ENCODE measurements around the gene FBXL5. TPM values are rescaled to one million over a fixed set of nuclear protein-coding genes. Genes with fewer than 3 reads are reported as not detected.

Gene FBXL5
- total RNA-seq, 3 donors from 2014 or later = 178 to 231 (median 202) TPM

DNA sequence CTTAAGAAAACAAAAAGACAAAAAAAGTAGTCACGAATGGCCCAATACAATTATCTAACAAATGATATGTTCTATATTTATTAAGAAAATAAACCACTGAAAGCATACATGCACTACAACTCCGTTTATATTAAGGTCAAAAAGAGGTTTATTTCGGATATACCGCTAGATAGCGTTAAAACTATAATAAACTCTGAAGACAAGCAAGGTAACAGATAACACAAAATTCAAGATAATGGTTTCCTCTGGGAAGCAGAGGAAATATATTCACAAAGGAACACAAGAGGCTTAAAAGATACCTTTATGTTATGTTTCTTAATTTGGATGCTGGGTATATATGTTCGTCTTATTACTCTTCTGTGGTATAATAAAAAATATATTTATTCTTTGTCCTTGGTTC is 21.7 kb upstream of the FBXL5 start:
- Histone ChIP-seq H3K36me3 (no peaks in the 10 kb centered on the region), H3K4me3 (no peak overlapping the region), H3K27ac (no peak overlapping the region), H3K27me3 (no peaks in the 10 kb centered on the region), H3K9me3 (no peaks in the 10 kb centered on the region), H3K4me1 (no peaks in the 10 kb centered on the region)
- TF ChIP-seq, protein P1, sequence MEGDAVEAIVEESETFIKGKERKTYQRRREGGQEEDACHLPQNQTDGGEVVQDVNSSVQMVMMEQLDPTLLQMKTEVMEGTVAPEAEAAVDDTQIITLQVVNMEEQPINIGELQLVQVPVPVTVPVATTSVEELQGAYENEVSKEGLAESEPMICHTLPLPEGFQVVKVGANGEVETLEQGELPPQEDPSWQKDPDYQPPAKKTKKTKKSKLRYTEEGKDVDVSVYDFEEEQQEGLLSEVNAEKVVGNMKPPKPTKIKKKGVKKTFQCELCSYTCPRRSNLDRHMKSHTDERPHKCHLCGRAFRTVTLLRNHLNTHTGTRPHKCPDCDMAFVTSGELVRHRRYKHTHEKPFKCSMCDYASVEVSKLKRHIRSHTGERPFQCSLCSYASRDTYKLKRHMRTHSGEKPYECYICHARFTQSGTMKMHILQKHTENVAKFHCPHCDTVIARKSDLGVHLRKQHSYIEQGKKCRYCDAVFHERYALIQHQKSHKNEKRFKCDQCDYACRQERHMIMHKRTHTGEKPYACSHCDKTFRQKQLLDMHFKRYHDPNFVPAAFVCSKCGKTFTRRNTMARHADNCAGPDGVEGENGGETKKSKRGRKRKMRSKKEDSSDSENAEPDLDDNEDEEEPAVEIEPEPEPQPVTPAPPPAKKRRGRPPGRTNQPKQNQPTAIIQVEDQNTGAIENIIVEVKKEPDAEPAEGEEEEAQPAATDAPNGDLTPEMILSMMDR (IDR thresholded peaks at IDR 0.05) = no peak
- no peak for TF ChIP-seq POLR2A (IDR thresholded peaks at IDR 0.05)
- TF ChIP-seq POLR2AphosphoS5 (IDR thresholded peaks at IDR 0.05) = no peak
- DNase-seq (ENCODE audit: low spot score in 2 of 2) = no peak
- intact Hi-C loops (cut with DNase I; ENCODE audit: low total_unique reads) = no loop called here

DNA sequence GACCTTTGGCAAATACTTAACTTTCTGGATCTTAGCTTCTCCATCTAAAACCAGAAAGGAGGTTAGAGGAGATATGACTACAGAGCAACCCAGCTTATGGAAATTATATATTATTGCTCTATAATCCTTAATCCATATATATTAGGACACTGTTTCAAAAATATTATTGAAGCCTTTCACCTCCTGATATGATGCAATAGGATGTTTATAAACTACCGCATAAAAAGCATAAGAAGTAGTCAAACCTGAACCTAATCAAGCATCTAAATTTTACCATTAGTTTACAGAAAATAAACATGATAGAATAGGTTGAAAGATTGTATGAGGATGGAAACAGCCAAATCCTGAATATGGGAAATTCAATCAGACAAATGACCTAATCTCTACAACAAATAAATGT is 20.9 kb upstream of the FBXL5 start:
- TF ChIP-seq POLR2A (IDR thresholded peaks at IDR 0.05) = no peak
- TF ChIP-seq POLR2AphosphoS5 (IDR thresholded peaks at IDR 0.05) = no peak
- TF ChIP-seq, protein P1 (IDR thresholded peaks at IDR 0.05) = no peak
- H3K4me1 ChIP-seq = no peaks in the 10 kb centered on the region
- H3K36me3 ChIP-seq = no peaks in the 10 kb centered on the region
- DNase-seq (ENCODE audit: low spot score in 2 of 2) = no peak
- H3K4me3 ChIP-seq = no peak overlapping the region
- intact Hi-C loops (cut with DNase I; ENCODE audit: low total_unique reads) = no loop called here
- no peaks in the 10 kb centered on the region for H3K9me3 ChIP-seq
- H3K27me3 ChIP-seq = no peaks in the 10 kb centered on the region
- H3K27ac ChIP-seq = no peak overlapping the region

DNA sequence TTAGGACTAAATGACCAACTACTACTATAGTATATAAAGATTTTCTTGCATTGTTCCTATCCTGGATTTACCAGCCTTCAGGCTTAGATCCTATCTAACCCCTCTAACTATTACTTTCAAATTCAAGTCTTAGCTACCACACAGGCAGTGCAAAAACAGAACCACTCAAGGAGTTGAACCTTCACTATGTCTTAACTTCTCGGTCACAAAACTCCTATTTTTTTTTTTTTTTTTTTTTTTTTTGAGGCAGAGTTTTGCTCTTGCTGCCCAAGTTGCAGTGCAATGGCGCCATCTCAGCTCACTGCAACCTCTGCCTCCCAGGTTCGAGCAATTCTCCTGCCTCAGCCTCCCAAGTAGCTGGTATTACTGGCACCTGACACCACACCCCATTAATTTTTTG is 20.2 kb upstream of the FBXL5 start:
- no peaks in the 10 kb centered on the region for H3K27me3 ChIP-seq
- intact Hi-C loops (cut with DNase I; ENCODE audit: low total_unique reads) = no loop called here
- no peak overlapping the region for H3K4me3 ChIP-seq
- H3K9me3 ChIP-seq = no peaks in the 10 kb centered on the region
- no peak for TF ChIP-seq POLR2A (IDR thresholded peaks at IDR 0.05)
- TF ChIP-seq, protein P1 (IDR thresholded peaks at IDR 0.05) = no peak
- no peak for TF ChIP-seq POLR2AphosphoS5 (IDR thresholded peaks at IDR 0.05)
- DNase-seq (ENCODE audit: low spot score in 2 of 2) = no peak
- no peaks in the 10 kb centered on the region for H3K36me3 ChIP-seq
- no peaks in the 10 kb centered on the region for H3K4me1 ChIP-seq
- no peak overlapping the region for H3K27ac ChIP-seq

DNA sequence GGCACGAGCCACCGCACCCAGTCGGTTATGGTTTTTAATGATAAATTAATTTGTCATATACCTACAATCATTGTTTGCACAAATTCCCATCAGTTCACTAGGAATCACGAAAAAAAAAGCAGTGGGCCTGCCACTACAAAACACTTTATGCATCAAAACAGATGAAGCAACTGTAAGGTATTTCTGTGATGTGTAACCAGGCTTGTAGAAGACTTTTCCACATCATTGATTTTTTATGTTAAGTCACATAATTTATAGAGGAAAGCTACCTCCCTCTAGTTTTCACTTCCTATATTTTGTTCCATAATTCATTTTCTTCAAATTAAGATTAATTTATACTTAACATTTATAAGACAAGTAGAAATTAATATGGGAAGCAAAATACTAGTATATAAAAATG is 19.8 kb upstream of the FBXL5 start:
- Histone ChIP-seq H3K27ac (no peak overlapping the region), H3K4me3 (no peak overlapping the region), H3K9me3 (no peaks in the 10 kb centered on the region), H3K27me3 (no peaks in the 10 kb centered on the region), H3K4me1 (no peaks in the 10 kb centered on the region), H3K36me3 (no peaks in the 10 kb centered on the region)
- no peak for DNase-seq (ENCODE audit: low spot score in 2 of 2)
- TF ChIP-seq, protein P1 (IDR thresholded peaks at IDR 0.05) = no peak
- no peak for TF ChIP-seq POLR2A (IDR thresholded peaks at IDR 0.05)
- no peak for TF ChIP-seq POLR2AphosphoS5 (IDR thresholded peaks at IDR 0.05)
- intact Hi-C loops (cut with DNase I; ENCODE audit: low total_unique reads) = no loop called here

DNA sequence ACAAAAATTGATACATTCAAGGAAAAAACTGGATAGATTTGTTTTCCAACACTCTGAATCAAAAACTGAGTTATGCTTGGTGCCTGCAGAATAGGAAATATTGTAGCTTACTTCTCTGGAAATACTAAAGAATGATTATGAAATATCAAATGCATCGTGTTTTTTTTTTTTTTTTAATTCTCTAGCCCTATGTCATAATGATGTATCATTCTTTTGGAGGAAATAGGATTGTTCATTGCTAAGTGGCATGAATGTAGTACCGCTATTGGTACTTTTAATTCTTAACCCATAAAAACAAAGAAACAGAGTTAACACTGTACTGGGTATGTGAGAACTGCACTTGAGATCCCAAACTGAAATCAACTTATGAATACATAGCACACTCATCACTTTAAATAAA is 18.9 kb upstream of the FBXL5 start:
- intact Hi-C loops (cut with DNase I; ENCODE audit: low total_unique reads) = no loop called here
- TF ChIP-seq, protein P1 (IDR thresholded peaks at IDR 0.05) = no peak
- TF ChIP-seq POLR2AphosphoS5 (IDR thresholded peaks at IDR 0.05) (no peak), POLR2A (IDR thresholded peaks at IDR 0.05) (no peak)
- DNase-seq (ENCODE audit: low spot score in 2 of 2) = no peak

More for the DNA sequence above, 18.9 kb upstream of the FBXL5 start:
- no peak overlapping the region for H3K27ac ChIP-seq
- H3K36me3 ChIP-seq = no peaks in the 10 kb centered on the region
- H3K27me3 ChIP-seq = no peaks in the 10 kb centered on the region
- H3K9me3 ChIP-seq = no peaks in the 10 kb centered on the region
- H3K4me1 ChIP-seq = no peaks in the 10 kb centered on the region
- no peak overlapping the region for H3K4me3 ChIP-seq

All from breast epithelium (tissue), 4 donors.